GM18520 (cell line): ENCODE results near the gene GPR161.

ENCODE experiments used
- ATAC-seq: cut with Tn5 transposase; IDR thresholded peaks from one replicate; pipeline ENCODE4 v1.9.1; 2021; ENCODE audit not compliant: unreplicated experiment

The GPR161 gene

GRCh38 chr1:168050307-168050706 is 86.4 kb downstream of the GPR161 start:
- no peak for ATAC-seq

- no peak for ATAC-seq
Measured at GRCh38 chr1:168045311-168045710, 91.4 kb downstream of the GPR161 start.

GRCh38 chr1:168042362-168042761 is 94.4 kb downstream of the GPR161 start:
- ATAC-seq = no peak

DNA sequence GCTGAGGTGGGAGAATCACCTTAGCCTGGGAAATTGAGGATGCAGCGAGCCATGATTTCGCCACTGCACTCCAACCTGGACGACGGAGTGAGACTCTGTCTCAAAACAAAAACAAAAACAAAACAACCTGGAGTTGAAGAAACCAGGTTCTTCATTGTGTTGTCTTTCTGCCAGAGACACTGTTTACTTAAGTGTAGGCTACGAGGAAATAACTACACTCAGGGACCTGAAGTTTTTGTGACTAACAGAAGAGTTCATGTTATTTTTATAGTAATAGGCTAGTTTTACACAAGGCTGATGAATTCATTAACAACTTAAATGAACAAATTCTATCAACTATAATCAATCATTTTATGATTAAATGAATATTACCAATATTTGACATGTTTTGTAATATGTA is 101.4 kb downstream of the GPR161 start:
- no peak for ATAC-seq

DNA sequence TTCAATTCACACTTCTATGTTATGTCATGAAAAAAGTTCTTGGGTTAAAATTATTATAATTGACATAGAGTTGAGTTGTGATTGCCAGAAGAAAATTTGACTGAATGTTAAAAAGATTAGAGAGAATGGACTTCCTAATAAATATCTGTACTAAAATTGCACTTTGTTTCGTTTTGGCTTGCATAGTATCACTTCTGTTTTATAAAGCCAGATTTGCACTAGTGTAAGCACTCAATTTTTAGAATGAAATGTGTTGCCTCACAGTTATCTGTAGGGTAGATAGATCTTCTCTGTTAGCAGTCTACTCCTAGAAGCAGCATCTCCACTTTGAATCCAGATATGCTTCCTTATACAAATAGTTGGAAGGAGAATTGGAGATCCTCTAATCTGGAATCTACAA is 104.7 kb downstream of the GPR161 start:
- no peak for ATAC-seq

DNA sequence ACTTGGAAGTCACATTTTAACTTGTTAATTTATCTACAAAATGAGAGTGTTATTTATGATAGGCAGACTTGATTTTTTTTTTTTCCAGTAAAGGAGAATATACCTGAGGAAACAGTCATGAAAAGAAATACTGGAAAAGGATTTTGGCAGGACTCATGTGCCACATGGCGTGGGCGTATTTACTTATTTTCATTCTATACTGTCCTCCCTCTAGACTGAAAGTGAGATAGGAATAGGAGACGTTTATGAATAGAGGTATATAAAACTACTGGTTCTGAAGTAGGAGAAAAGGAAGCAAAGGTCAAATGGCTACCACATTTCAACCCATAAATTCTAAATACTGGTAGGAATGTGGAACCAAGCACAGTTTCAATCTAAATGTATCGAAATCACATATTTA is 105.1 kb downstream of the GPR161 start:
- no peak for ATAC-seq

DNA sequence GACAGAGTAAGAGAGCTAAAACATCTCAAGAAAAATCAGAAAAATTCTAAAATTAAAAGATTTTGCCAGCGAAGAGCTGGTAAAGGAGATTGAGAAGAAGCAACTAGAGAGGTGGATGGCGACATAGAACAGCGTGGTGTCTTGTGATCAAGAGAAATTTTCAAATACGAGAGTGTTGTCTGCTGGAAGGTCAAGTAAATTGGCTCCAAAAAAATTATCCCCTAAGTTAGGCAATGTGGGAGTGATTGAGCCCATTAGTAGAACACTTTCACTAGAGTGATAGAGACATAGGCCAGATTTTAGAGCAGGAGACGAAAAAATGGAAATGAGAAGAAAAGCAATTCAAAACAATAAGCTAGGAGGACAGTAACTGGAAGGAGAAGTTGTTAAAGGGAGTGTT is 105.5 kb downstream of the GPR161 start:
- ATAC-seq = no peak
